ENCODE data around the gene FGD2. TPM values are rescaled to one million over a fixed set of nuclear protein-coding genes. Genes with fewer than 3 reads are reported as not detected.

The FGD2 gene
- total and polyA plus RNA-seq, 9 of the 15 experiments (the other 6 are each of a cell fraction or from before 2014, with no cell fraction given): 0.09 TPM; not detected in 8

DNA sequence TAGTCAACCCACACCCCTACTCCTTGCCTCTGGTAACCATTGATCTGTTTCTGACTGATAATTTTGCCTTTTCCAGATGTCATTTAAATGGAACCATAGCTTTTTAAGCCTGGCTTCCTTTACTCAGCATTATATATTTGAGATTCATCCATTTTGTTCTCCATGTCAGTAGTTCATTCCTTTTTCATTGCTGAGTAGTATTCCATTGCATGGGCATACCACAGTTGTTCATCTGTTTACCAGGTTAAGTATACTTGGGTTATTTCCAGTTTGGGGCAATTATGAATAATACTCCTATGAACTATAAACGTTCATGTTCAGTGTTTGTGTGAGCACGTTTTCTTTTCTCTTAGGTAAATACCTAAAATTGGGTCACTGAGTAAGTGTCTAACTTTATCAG is 25.1 kb downstream of the FGD2 start (continued):
- TF ChIP-seq KDM1A (IDR thresholded peaks at IDR 0.05) (peak; percentile 92 to 95), ZNF274 (IDR thresholded peaks at IDR 0.05; ENCODE audit: borderline replicate concordance, low read depth, low read length) (no peak), ETS2 (tag; IDR thresholded peaks at IDR 0.05; ENCODE audit: borderline replicate concordance, poor library complexity, severe bottlenecking) (no peak), RBM25 (IDR thresholded peaks at IDR 0.05; ENCODE audit: low read depth, low read length, severe bottlenecking) (peak; percentile 98), POLR2AphosphoS5 (IDR thresholded peaks at IDR 0.05; ENCODE audit: control insufficient read depth, insufficient read depth, low read depth, low read length) (no peak), RCOR1 (IDR thresholded peaks at IDR 0.05; ENCODE audit: borderline replicate concordance in 1 of 2, low read depth in 2 of 2, low read length in 2 of 2) (peak in 1 of 2 experiments; percentile 89; a peak in 3 of 4 replicates), NFYB (IDR thresholded peaks at IDR 0.05; ENCODE audit: extremely low read depth, insufficient read length) (no peak), ZNF121 (CRISPR knock-in tag; conservative IDR thresholded peaks at IDR 0.05) (0 out of 2 replicates have a peak, but pooled peaks have one; percentile 15), CBFA2T2 (conservative IDR thresholded peaks at IDR 0.05) (no peak), PML (IDR thresholded peaks at IDR 0.05; ENCODE audit: low read length) (no peak), ZNF140 (CRISPR knock-in tag; IDR thresholded peaks at IDR 0.05) (no peak), ARNT (IDR thresholded peaks at IDR 0.05) (peak; percentile 65 to 91; a peak in 3 of 4 replicates), EP300 (IDR thresholded peaks at IDR 0.05; ENCODE audit: low read length) (0 out of 2 replicates have a peak, but pooled peaks have one; percentile 0), PTBP1 (IDR thresholded peaks at IDR 0.05; ENCODE audit: low read depth, low read length) (no peak), SMARCA5 (IDR thresholded peaks at IDR 0.05) (peak; percentile 90), CBX5 (IDR thresholded peaks at IDR 0.05; ENCODE audit: borderline replicate concordance, low read depth) (peak; percentile 79), ZNF311 (CRISPR knock-in tag; IDR thresholded peaks at IDR 0.05) (no peak), ZNF717 (CRISPR knock-in tag; IDR thresholded peaks at IDR 0.05) (no peak), NCOA4 (IDR thresholded peaks at IDR 0.05; ENCODE audit: partially characterized antibody) (no peak), SNIP1 (IDR thresholded peaks at IDR 0.05; ENCODE audit: low read depth) (no peak), ETV1 (tag; conservative IDR thresholded peaks at IDR 0.05; ENCODE audit: low read depth) (no peak), ZNF146 (CRISPR knock-in tag; IDR thresholded peaks at IDR 0.05; ENCODE audit: unreplicated experiment) (peak; percentile 100)
- TF ChIP-seq, protein P1, sequence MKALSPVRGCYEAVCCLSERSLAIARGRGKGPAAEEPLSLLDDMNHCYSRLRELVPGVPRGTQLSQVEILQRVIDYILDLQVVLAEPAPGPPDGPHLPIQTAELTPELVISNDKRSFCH (CRISPR knock-in tag; IDR thresholded peaks at IDR 0.05): no peak
- TF ChIP-seq, protein P1 (tag; IDR thresholded peaks at IDR 0.05): 0 out of 2 replicates have a peak, but pooled peaks have one; percentile 35
- TF ChIP-seq, protein P2, sequence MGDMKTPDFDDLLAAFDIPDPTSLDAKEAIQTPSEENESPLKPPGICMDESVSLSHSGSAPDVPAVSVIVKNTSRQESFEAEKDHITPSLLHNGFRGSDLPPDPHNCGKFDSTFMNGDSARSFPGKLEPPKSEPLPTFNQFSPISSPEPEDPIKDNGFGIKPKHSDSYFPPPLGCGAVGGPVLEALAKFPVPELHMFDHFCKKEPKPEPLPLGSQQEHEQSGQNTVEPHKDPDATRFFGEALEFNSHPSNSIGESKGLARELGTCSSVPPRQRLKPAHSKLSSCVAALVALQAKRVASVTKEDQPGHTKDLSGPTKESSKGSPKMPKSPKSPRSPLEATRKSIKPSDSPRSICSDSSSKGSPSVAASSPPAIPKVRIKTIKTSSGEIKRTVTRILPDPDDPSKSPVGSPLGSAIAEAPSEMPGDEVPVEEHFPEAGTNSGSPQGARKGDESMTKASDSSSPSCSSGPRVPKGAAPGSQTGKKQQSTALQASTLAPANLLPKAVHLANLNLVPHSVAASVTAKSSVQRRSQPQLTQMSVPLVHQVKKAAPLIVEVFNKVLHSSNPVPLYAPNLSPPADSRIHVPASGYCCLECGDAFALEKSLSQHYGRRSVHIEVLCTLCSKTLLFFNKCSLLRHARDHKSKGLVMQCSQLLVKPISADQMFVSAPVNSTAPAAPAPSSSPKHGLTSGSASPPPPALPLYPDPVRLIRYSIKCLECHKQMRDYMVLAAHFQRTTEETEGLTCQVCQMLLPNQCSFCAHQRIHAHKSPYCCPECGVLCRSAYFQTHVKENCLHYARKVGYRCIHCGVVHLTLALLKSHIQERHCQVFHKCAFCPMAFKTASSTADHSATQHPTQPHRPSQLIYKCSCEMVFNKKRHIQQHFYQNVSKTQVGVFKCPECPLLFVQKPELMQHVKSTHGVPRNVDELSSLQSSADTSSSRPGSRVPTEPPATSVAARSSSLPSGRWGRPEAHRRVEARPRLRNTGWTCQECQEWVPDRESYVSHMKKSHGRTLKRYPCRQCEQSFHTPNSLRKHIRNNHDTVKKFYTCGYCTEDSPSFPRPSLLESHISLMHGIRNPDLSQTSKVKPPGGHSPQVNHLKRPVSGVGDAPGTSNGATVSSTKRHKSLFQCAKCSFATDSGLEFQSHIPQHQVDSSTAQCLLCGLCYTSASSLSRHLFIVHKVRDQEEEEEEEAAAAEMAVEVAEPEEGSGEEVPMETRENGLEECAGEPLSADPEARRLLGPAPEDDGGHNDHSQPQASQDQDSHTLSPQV (IDR thresholded peaks at IDR 0.05): peak; percentile 44; the same call in 1 of the 2 replicates
